ENCODE results near the gene SZT2.

SZT2 gene

GRCh38 chr1:43465505-43466067, 75.9 kb downstream of the SZT2 start (continued):
- TF ChIP-seq POU6F1 (CRISPR knock-in tag; IDR thresholded peaks at IDR 0.05; ENCODE audit: borderline replicate concordance, low read depth) (no peak), ZFP30 (CRISPR knock-in tag; IDR thresholded peaks at IDR 0.05) (no peak), OSR1 (CRISPR knock-in tag; IDR thresholded peaks at IDR 0.05) (no peak), TCF4 (CRISPR knock-in tag; IDR thresholded peaks at IDR 0.05; ENCODE audit: borderline replicate concordance) (peak; percentile 84), CSDC2 (CRISPR knock-in tag; IDR thresholded peaks at IDR 0.05) (no peak), CREB5 (CRISPR knock-in tag; IDR thresholded peaks at IDR 0.05; ENCODE audit: low read depth) (no peak), GLIS3 (CRISPR knock-in tag; IDR thresholded peaks at IDR 0.05) (no peak)

- ATAC-seq = peak; percentile 16
- TF ChIP-seq ZNF70 (CRISPR knock-in tag; IDR thresholded peaks at IDR 0.05) (no peak), ZC3H10 (CRISPR knock-in tag; IDR thresholded peaks at IDR 0.05) (no peak), OSR1 (CRISPR knock-in tag; IDR thresholded peaks at IDR 0.05) (no peak), POU6F1 (CRISPR knock-in tag; IDR thresholded peaks at IDR 0.05; ENCODE audit: borderline replicate concordance, low read depth) (no peak), ZNF565 (CRISPR knock-in tag; conservative IDR thresholded peaks at IDR 0.05; ENCODE audit: low read depth) (no peak), TOX (CRISPR knock-in tag; IDR thresholded peaks at IDR 0.05; ENCODE audit: borderline replicate concordance) (no peak), CREB5 (CRISPR knock-in tag; IDR thresholded peaks at IDR 0.05; ENCODE audit: low read depth) (no peak), ZFP3 (CRISPR knock-in tag; IDR thresholded peaks at IDR 0.05) (no peak)
Observed at GRCh38 chr1:43466403-43466802, 76.7 kb downstream of the SZT2 start.

GRCh38 chr1:43468414-43468813, 78.7 kb downstream of the SZT2 start:
- TF ChIP-seq TCF4 (CRISPR knock-in tag; IDR thresholded peaks at IDR 0.05; ENCODE audit: borderline replicate concordance) (no peak), SNAI2 (CRISPR knock-in tag; IDR thresholded peaks at IDR 0.05) (no peak), OSR1 (CRISPR knock-in tag; IDR thresholded peaks at IDR 0.05) (no peak), ESRRG (CRISPR knock-in tag; IDR thresholded peaks at IDR 0.05) (no peak), TSHZ2 (CRISPR knock-in tag; IDR thresholded peaks at IDR 0.05) (no peak), ZNF70 (CRISPR knock-in tag; IDR thresholded peaks at IDR 0.05) (no peak), RARB (CRISPR knock-in tag; IDR thresholded peaks at IDR 0.05) (no peak)
- ATAC-seq = no peak

- TF ChIP-seq CREB5 (CRISPR knock-in tag; IDR thresholded peaks at IDR 0.05; ENCODE audit: low read depth) = no peak
- TF ChIP-seq GLIS3 (CRISPR knock-in tag; IDR thresholded peaks at IDR 0.05) = no peak
- TF ChIP-seq CSRNP3 (CRISPR knock-in tag; IDR thresholded peaks at IDR 0.05) = no peak
- TF ChIP-seq RARB (CRISPR knock-in tag; IDR thresholded peaks at IDR 0.05) = no peak
- no peak for TF ChIP-seq TOX (CRISPR knock-in tag; IDR thresholded peaks at IDR 0.05; ENCODE audit: borderline replicate concordance)
- no peak for TF ChIP-seq POU6F1 (CRISPR knock-in tag; IDR thresholded peaks at IDR 0.05; ENCODE audit: borderline replicate concordance, low read depth)
- TF ChIP-seq ESRRG (CRISPR knock-in tag; IDR thresholded peaks at IDR 0.05) = no peak
- no peak for TF ChIP-seq PPARA (CRISPR knock-in tag; IDR thresholded peaks at IDR 0.05; ENCODE audit: borderline replicate concordance)
- no peak for TF ChIP-seq TCF4 (CRISPR knock-in tag; IDR thresholded peaks at IDR 0.05; ENCODE audit: borderline replicate concordance)
- TF ChIP-seq BACH2 (CRISPR knock-in tag; IDR thresholded peaks at IDR 0.05; ENCODE audit: borderline replicate concordance) = no peak
- TF ChIP-seq ISL1 (CRISPR knock-in tag; IDR thresholded peaks at IDR 0.05) = no peak
- ATAC-seq = no peak
Observed at GRCh38 chr1:43469932-43470331, 80.2 kb downstream of the SZT2 start.
